CD14-positive monocyte (primary cell): ENCODE data around the gene SRRD. TPM values are rescaled to one million over a fixed set of nuclear protein-coding genes. Genes with fewer than 3 reads are reported as not detected.

Source experiments
- DNase-seq, 3 donors: peaks; one replicate each; pipeline ENCODE4 v3.0.0-alpha.2; 2011 to 2022
- H2AFZ ChIP-seq: 2 replicates; pipeline ENCODE4 v1.6.0; 2012; ENCODE audit warnings: mild to moderate bottlenecking, low read depth, low read length, inconsistent platforms; ENCODE audit not compliant: insufficient read depth, poor library complexity, severe bottlenecking
- H3K27ac ChIP-seq, 2 donors: 1 replicate in 1 of 2; 2 replicates in 1 of 2; pipeline ENCODE4 v1.5.1; 2012 to 2013; ENCODE audit warnings: low read length in 2 of 2, control low read depth in 1 of 2, inconsistent platforms in 1 of 2, low read depth in 1 of 2, mild to moderate bottlenecking in 1 of 2
- H3K27me3 ChIP-seq, 2 donors: one replicate each; pipeline versions ENCODE4 v1.6.0 to v1.6.1; 2011 to 2013; ENCODE audit warnings: low read length in 2 of 2; ENCODE audit not compliant: control insufficient read depth in 2 of 2, insufficient read depth in 2 of 2
- H3K36me3 ChIP-seq, 2 donors: replicated peaks in 1 of 2; 1 replicate in 1 of 2; 2 replicates in 1 of 2; pipeline versions ENCODE4 v1.5.1 to v1.6.1; 2012 to 2013; ENCODE audit warnings: low read length in 2 of 2, control low read depth in 1 of 2, inconsistent platforms in 1 of 2, mild to moderate bottlenecking in 1 of 2; ENCODE audit not compliant: insufficient read depth in 2 of 2, control insufficient read depth in 1 of 2
- H3K4me1 ChIP-seq, 2 donors: 1 replicate in 1 of 2; 2 replicates in 1 of 2; pipeline versions ENCODE4 v1.5.1 to v1.6.1; 2012 to 2013; ENCODE audit warnings: low read length in 2 of 2, control low read depth in 1 of 2, inconsistent platforms in 1 of 2, mild to moderate bottlenecking in 1 of 2, moderate library complexity in 1 of 2; ENCODE audit not compliant: insufficient read depth in 2 of 2, control insufficient read depth in 1 of 2
- H3K4me2 ChIP-seq: replicated peaks from 2 replicates; pipeline ENCODE3; 2012; ENCODE audit warnings: low read length, moderate library complexity, mild to moderate bottlenecking; ENCODE audit not compliant: poor library complexity, severe bottlenecking; ENCODE audit errors: extremely low read depth
- H3K4me3 ChIP-seq, 3 experiments: fragments of 200-600 bp in 1 of 3; sonication (generic) in 1 of 3; replicated peaks in 1 of 3; 1 replicate in 2 of 3; 2 replicates in 1 of 3; pipeline ENCODE4 v1.5.1; 2011 to 2013; ENCODE audit warnings: low read length in 3 of 3, mild to moderate bottlenecking in 3 of 3, control low read depth in 2 of 3, low read depth in 2 of 3, inconsistent platforms in 1 of 3, moderate library complexity in 1 of 3
- H3K79me2 ChIP-seq: 2 replicates; pipeline ENCODE4 v1.6.0; 2012; ENCODE audit warnings: mild to moderate bottlenecking, control low read depth, inconsistent platforms, low read length, moderate library complexity; ENCODE audit not compliant: insufficient read depth
- H3K9ac ChIP-seq: 2 replicates; pipeline ENCODE4 v1.6.0; 2017; ENCODE audit warnings: low read length, mild to moderate bottlenecking; ENCODE audit not compliant: insufficient read depth, poor library complexity, severe bottlenecking
- H3K9me3 ChIP-seq, 2 donors: replicated peaks in 1 of 2; 1 replicate in 1 of 2; 2 replicates in 1 of 2; pipeline versions ENCODE4 v1.5.1 to v1.6.1; 2012 to 2013; ENCODE audit warnings: low read length in 2 of 2, control low read depth in 1 of 2; ENCODE audit not compliant: control insufficient read depth in 1 of 2, insufficient read depth in 1 of 2
- H4K20me1 ChIP-seq: 2 replicates; pipeline ENCODE4 v1.6.0; 2012; ENCODE audit warnings: mild to moderate bottlenecking, low read length, control low read depth, moderate library complexity; ENCODE audit not compliant: insufficient read depth
- H3K27ac Mint-ChIP-seq, 7 donors: one replicate each; pipeline ENCODE4 v1.8.0; 2020; ENCODE audit warnings: mild to moderate bottlenecking in 7 of 7, mixed read lengths in 7 of 7, moderate library complexity in 6 of 7, inconsistent platforms in 2 of 7
- H3K27me3 Mint-ChIP-seq, 3 donors: one replicate each; pipeline ENCODE4 v1.8.0; 2021 to 2022; ENCODE audit warnings: low read depth in 3 of 3, mild to moderate bottlenecking in 3 of 3, mixed read lengths in 3 of 3, moderate library complexity in 3 of 3, inconsistent platforms in 1 of 3
- H3K36me3 Mint-ChIP-seq, 2 donors: one replicate each; pipeline ENCODE4 v1.8.0; 2020; ENCODE audit warnings: mixed read lengths in 2 of 2, inconsistent platforms in 1 of 2, mild to moderate bottlenecking in 1 of 2
- H3K4me1 Mint-ChIP-seq: one replicate; pipeline ENCODE4 v1.8.0; 2020; ENCODE audit warnings: mild to moderate bottlenecking, mixed read lengths
- H3K4me3 Mint-ChIP-seq, 2 donors: one replicate each; pipeline ENCODE4 v1.8.0; 2020; ENCODE audit warnings: mild to moderate bottlenecking in 2 of 2, mixed read lengths in 2 of 2, moderate library complexity in 1 of 2
- H3K9me3 Mint-ChIP-seq, 7 donors: one replicate each; pipeline ENCODE4 v1.8.0; 2020 to 2022; ENCODE audit warnings: mixed read lengths in 7 of 7, mild to moderate bottlenecking in 6 of 7, moderate library complexity in 6 of 7, inconsistent platforms in 2 of 7
- WGBS: methylation state at CpG from one replicate; pipeline ENCODE4 v1.1.5; 2013; ENCODE audit warnings: missing lambda C conversion rate; ENCODE audit not compliant: insufficient coverage; 5-methylcytosine and 5-hydroxymethylcytosine counted together
- intact Hi-C, 2 donors: fragments of 100-400 bp; cut with micrococcal nuclease; formaldehyde crosslinking; loops; one replicate each; pipeline versions ENCODE4 v1.15.0 to v1.15.1; 2023
- polyA plus RNA-seq, 3 donors: library from polyadenylated mRNA; depleted of rRNA in 1 of 3; unstranded in 2 of 3; stranded (reverse) in 1 of 3; fragments of 300-500 nt in 2 of 3; fragments of >200 nt in 1 of 3; fragmentation: Illumina TruSeq in 2 of 3; gene quantifications; 1 replicate in 2 of 3; 2 replicates in 1 of 3; pipeline ENCODE4 v1.2.3, GENCODE V29; 2012 to 2021
- TF ChIP-seq, protein P1 (sequence below): fragments of 200-600 bp; IDR thresholded peaks from one replicate; pipeline ENCODE4 v1.8.0; 2022; ENCODE audit warnings: antibody characterized with exemption, mild to moderate bottlenecking

SRRD gene
- polyA plus RNA-seq, 3 donors, result 3.7 to 15.0 (median 10.0) TPM

DNA sequence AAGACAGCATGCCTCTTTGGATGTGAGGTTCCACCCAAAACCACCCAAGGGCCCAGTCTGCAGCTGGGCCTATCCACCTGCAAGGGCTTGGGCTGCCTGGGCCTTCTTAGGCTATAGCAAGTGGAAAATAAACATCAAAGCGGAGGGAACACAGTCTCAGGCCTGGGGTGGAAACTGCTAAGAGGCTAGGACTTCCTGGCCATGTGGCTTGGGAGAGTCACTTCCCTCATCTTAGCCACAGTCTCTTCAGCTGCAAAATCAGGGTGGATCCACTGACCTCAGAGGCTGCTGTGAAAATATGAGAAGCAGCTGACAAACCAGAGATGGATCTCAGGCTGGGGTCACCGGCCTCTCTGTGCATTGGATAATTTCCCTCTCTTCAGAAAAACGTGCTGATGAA is 59.2 kb downstream of the SRRD start:
- H3K4me3 Mint-ChIP-seq, result peak overlapping the region; percentile 43 to 46
- Histone ChIP-seq H4K20me1 (peaks cover 27% of the 10 kb centered on the region), H3K79me2 (peaks cover 53% of the 10 kb centered on the region), H2AFZ (peak overlapping the region; percentile 66), H3K36me3 (peaks cover 30 to 60% of the 10 kb centered on the region in 2 donors), H3K27ac (peak overlapping the region; percentile 74 to 81), H3K4me2 (peak overlapping the region; percentile 54), H3K9me3 (no peaks in the 10 kb centered on the region), H3K27me3 (no peaks in the 10 kb centered on the region), H3K4me1 (peaks cover 36 to 44% of the 10 kb centered on the region in 2 donors), H3K4me3 (peak overlapping the region in 1 of 3 experiments; percentile 36), H3K9ac (no peak overlapping the region)
- H3K27ac Mint-ChIP-seq, result peak overlapping the region; percentile 81 to 95 (median 89)
- TF ChIP-seq, protein P1, sequence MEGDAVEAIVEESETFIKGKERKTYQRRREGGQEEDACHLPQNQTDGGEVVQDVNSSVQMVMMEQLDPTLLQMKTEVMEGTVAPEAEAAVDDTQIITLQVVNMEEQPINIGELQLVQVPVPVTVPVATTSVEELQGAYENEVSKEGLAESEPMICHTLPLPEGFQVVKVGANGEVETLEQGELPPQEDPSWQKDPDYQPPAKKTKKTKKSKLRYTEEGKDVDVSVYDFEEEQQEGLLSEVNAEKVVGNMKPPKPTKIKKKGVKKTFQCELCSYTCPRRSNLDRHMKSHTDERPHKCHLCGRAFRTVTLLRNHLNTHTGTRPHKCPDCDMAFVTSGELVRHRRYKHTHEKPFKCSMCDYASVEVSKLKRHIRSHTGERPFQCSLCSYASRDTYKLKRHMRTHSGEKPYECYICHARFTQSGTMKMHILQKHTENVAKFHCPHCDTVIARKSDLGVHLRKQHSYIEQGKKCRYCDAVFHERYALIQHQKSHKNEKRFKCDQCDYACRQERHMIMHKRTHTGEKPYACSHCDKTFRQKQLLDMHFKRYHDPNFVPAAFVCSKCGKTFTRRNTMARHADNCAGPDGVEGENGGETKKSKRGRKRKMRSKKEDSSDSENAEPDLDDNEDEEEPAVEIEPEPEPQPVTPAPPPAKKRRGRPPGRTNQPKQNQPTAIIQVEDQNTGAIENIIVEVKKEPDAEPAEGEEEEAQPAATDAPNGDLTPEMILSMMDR, result no peak
- intact Hi-C loops, result loop anchor here in 1 of 2 donors (5.0 kb wide), 1 partner anchor 44 kb away; no protein-coding TSS in a partner anchor
- peaks cover 0 to 5% (median 0%) of the 10 kb centered on the region in 3 donors for H3K27me3 Mint-ChIP-seq
- H3K9me3 Mint-ChIP-seq, result peaks cover 0 to 1% (median 0%) of the 10 kb centered on the region in 7 donors
- peak; percentile 50 to 61 (median 51) for DNase-seq
- 0% methylated on average over 1 of the region's 3 CpGs for WGBS
- peaks cover 40% of the 10 kb centered on the region for H3K4me1 Mint-ChIP-seq
- H3K36me3 Mint-ChIP-seq, result peaks cover 50 to 77% of the 10 kb centered on the region in 2 donors

Other genes starting within 250 kb of the SRRD start
- gene ASPHD2, start 54.6 kb upstream of the SRRD start, polyA plus RNA-seq, result 1 to 10 TPM; 2.6 to 6.2 (median 4.1) TPM
- gene HPS4, start 94 bp upstream of the SRRD start, polyA plus RNA-seq, result 10 to 100 TPM in 1 of 3 donors, 1 to 10 TPM in 2; 5.7 to 21.6 (median 7.5) TPM
- gene TFIP11, start 28.6 kb downstream of the SRRD start, polyA plus RNA-seq, result 10 to 100 TPM; 10.1 to 25.5 (median 19.8) TPM
- gene TPST2, start 106.3 kb downstream of the SRRD start, polyA plus RNA-seq, result 10 to 100 TPM; 62.8 to 83.8 (median 69.5) TPM
- 1 to 10 TPM in 1 of 3 donors, under 1 TPM in 2; 0.33 to 1.6 (median 0.78) TPM for gene CRYBB1, start 134.2 kb downstream of the SRRD start, polyA plus RNA-seq
- not detected for gene CRYBA4, start 138.1 kb downstream of the SRRD start, polyA plus RNA-seq
- gene MIAT, start 173.7 kb downstream of the SRRD start, polyA plus RNA-seq, result under 1 TPM; 0.02 to 0.17 (median 0.03) TPM